PC-3 (cell line): Measurements from ENCODE around the gene ITPRIP. TPM values are rescaled to one million over a fixed set of nuclear protein-coding genes. Genes with fewer than 3 reads are reported as not detected.

Experiments
- ATAC-seq: fragments of 200-7000 bp; cut with Tn5 transposase; 2 replicates; pipeline ENCODE4 v1.9.1; 2020; ENCODE audit warnings: mild to moderate bottlenecking, moderate library complexity
- BruUV-seq: library from RNA; stranded (reverse); fragments of 400-500 nt; replicated peaks from 2 replicates; lab custom pipeline; 2021; lab: Mats Ljungman, UMichigan
- CTCF ChIA-PET: fragments of 300-600 bp; sonication (Branson Sonifier 250); formaldehyde crosslinking; loops from one replicate; lab custom pipeline; 2022; ENCODE audit warnings: antibody characterized with exemption; lab: Charles Lee
- POLR2A ChIA-PET: fragments of 300-600 bp; sonication (Branson Sonifier 250); formaldehyde crosslinking; loops from one replicate; lab custom pipeline; 2022; ENCODE audit warnings: antibody characterized with exemption; ENCODE audit not compliant: unreplicated experiment; lab: Charles Lee
- DNase-seq: peaks from one replicate; pipeline ENCODE4 v3.0.0-alpha.2; 2015
- H2AFZ ChIP-seq: fragments of 300-600 bp; sonication (generic); 2 replicates; pipeline ENCODE4 v1.6.0; 2016; ENCODE audit warnings: antibody characterized with exemption, low read length
- H3F3A ChIP-seq: fragments of 300-600 bp; sonication (generic); one replicate; pipeline ENCODE4 v1.6.0; 2017; ENCODE audit warnings: antibody characterized with exemption, low read length, control low read depth, mild to moderate bottlenecking; ENCODE audit not compliant: unreplicated experiment
- H3K27ac ChIP-seq: fragments of 300-600 bp; sonication (generic); 2 replicates; pipeline ENCODE4 v1.5.1; 2016; ENCODE audit warnings: mild to moderate bottlenecking, low read length
- H3K27me3 ChIP-seq: fragments of 300-600 bp; sonication (generic); 2 replicates; pipeline ENCODE4 v1.6.1; 2016; ENCODE audit warnings: low read length, mixed read lengths
- H3K36me3 ChIP-seq: fragments of 300-600 bp; sonication (generic); 2 replicates; pipeline ENCODE4 v1.6.1; 2016; ENCODE audit warnings: low read depth, mixed run types, low read length, mixed read lengths
- H3K4me1 ChIP-seq: fragments of 300-600 bp; sonication (generic); 2 replicates; pipeline ENCODE4 v1.5.1; 2016; ENCODE audit warnings: low read length; ENCODE audit not compliant: insufficient read depth
- H3K4me2 ChIP-seq: fragments of 300-600 bp; sonication (generic); 2 replicates; pipeline ENCODE4 v1.6.0; 2016; ENCODE audit warnings: low read length
- H3K4me3 ChIP-seq: fragments of 300-600 bp; sonication (generic); 2 replicates; pipeline ENCODE4 v1.5.1; 2016; ENCODE audit warnings: mild to moderate bottlenecking, low read length, mixed read lengths
- H3K79me2 ChIP-seq: fragments of 300-600 bp; sonication (generic); 2 replicates; pipeline ENCODE4 v1.6.1; 2017; ENCODE audit warnings: low read length, mixed read lengths
- H3K9ac ChIP-seq: fragments of 300-600 bp; sonication (generic); 2 replicates; pipeline ENCODE4 v1.6.0; 2016; ENCODE audit warnings: mild to moderate bottlenecking, low read length
- H3K9me2 ChIP-seq: fragments of 300-600 bp; sonication (generic); replicated peaks from 2 replicates; pipeline ENCODE4 v1.6.1; 2016; ENCODE audit warnings: mixed run types, low read length, mixed read lengths
- H3K9me3 ChIP-seq: fragments of 300-600 bp; sonication (generic); 2 replicates; pipeline ENCODE4 v1.6.1; 2016; ENCODE audit warnings: low read length, mixed read lengths
- H4K20me1 ChIP-seq: fragments of 300-600 bp; sonication (generic); 2 replicates; pipeline ENCODE4 v1.6.1; 2016; ENCODE audit warnings: low read length, mixed read lengths
- EZH2 ChIP-seq: fragments of 300-600 bp; sonication (generic); IDR thresholded peaks from one replicate; pipeline ENCODE4 v1.6.1; 2017; ENCODE audit warnings: antibody characterized with exemption, mild to moderate bottlenecking, low read length; ENCODE audit not compliant: unreplicated experiment
- EZH2phosphoT487 ChIP-seq: fragments of 300-600 bp; sonication (generic); IDR thresholded peaks from 2 replicates; pipeline ENCODE4 v1.6.1; 2018; ENCODE audit warnings: mild to moderate bottlenecking, antibody characterized with exemption, low read length, borderline replicate concordance
- intact Hi-C: fragments of 100-400 bp; cut with micrococcal nuclease; formaldehyde crosslinking; loops from 2 replicates; pipeline ENCODE4 v1.9.0; 2023
- total RNA-seq: library from RNA; depleted of rRNA; stranded (reverse); fragments of >200 nt; gene quantifications from 2 replicates; pipeline ENCODE4 v1.2.3, GENCODE V29; 2014
- TF ChIP-seq, protein P1 (sequence below): fragments of 300-600 bp; sonication (generic); conservative IDR thresholded peaks from 2 replicates; pipeline ENCODE4 v1.5.1; 2017; ENCODE audit warnings: antibody characterized with exemption, low read depth, mild to moderate bottlenecking, low read length

The ITPRIP gene
- total RNA-seq, 1 experiment from 2014 or later, result 7.0 TPM

- H3K79me2 ChIP-seq, result peaks cover 46% of the 10 kb centered on the region
- POLR2A ChIA-PET, result no interaction called here
- intact Hi-C loops, result no loop called here
These were observed 23.4 kb downstream of the ITPRIP start for GRCh38 chr10:104314591-104315485.

GRCh38 chr10:104311184-104311720 is 27.0 kb downstream of the ITPRIP start:
- H3K4me2 ChIP-seq, result no peak overlapping the region
- no peaks in the 10 kb centered on the region for H3F3A ChIP-seq
- peaks cover 14% of the 10 kb centered on the region for H3K79me2 ChIP-seq
- H3K36me3 ChIP-seq, result peaks cover 17% of the 10 kb centered on the region
- H3K9ac ChIP-seq, result no peak overlapping the region
- ChIA-PET POLR2A (no interaction called here), CTCF (no interaction called here)
- no peaks in the 10 kb centered on the region for H3K9me3 ChIP-seq
- no peaks in the 10 kb centered on the region for H4K20me1 ChIP-seq
- H3K27me3 ChIP-seq, result no peaks in the 10 kb centered on the region
- H3K27ac ChIP-seq, result no peak overlapping the region
- no peaks in the 10 kb centered on the region for H3K9me2 ChIP-seq
- BruUV-seq, result no TSS peak
- H3K4me1 ChIP-seq, result peaks cover 14% of the 10 kb centered on the region
- ATAC-seq (no peak), DNase-seq (no peak)
- TF ChIP-seq EZH2phosphoT487, result no peak
- no peak for TF ChIP-seq EZH2
- TF ChIP-seq, protein P1, sequence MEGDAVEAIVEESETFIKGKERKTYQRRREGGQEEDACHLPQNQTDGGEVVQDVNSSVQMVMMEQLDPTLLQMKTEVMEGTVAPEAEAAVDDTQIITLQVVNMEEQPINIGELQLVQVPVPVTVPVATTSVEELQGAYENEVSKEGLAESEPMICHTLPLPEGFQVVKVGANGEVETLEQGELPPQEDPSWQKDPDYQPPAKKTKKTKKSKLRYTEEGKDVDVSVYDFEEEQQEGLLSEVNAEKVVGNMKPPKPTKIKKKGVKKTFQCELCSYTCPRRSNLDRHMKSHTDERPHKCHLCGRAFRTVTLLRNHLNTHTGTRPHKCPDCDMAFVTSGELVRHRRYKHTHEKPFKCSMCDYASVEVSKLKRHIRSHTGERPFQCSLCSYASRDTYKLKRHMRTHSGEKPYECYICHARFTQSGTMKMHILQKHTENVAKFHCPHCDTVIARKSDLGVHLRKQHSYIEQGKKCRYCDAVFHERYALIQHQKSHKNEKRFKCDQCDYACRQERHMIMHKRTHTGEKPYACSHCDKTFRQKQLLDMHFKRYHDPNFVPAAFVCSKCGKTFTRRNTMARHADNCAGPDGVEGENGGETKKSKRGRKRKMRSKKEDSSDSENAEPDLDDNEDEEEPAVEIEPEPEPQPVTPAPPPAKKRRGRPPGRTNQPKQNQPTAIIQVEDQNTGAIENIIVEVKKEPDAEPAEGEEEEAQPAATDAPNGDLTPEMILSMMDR, result no peak
- H2AFZ ChIP-seq, result no peak overlapping the region
- intact Hi-C loops, result loop anchor here (2.0 kb wide), 1 partner anchor 18 kb away; no protein-coding TSS in a partner anchor
- H3K4me3 ChIP-seq, result no peak overlapping the region

More at GRCh38 chr10:104314591-104315485, 23.4 kb downstream of the ITPRIP start:
- Histone ChIP-seq H3K4me1 (peaks cover 26% of the 10 kb centered on the region), H4K20me1 (peaks cover 20% of the 10 kb centered on the region; the same call in 1 of the 2 replicates), H2AFZ (no peak overlapping the region), H3K9me2 (no peaks in the 10 kb centered on the region), H3K4me3 (no peak overlapping the region), H3K9ac (no peak overlapping the region), H3K27ac (no peak overlapping the region), H3K4me2 (no peak overlapping the region), H3F3A (no peaks in the 10 kb centered on the region), H3K36me3 (peaks cover 17% of the 10 kb centered on the region), H3K9me3 (no peaks in the 10 kb centered on the region), H3K27me3 (no peaks in the 10 kb centered on the region)
- DNase-seq (no peak), ATAC-seq (no peak)
- no TSS peak for BruUV-seq
- CTCF ChIA-PET, result interaction anchor here (1.6 kb wide), 1 partner anchor 9 kb away, joined by 3 read pairs; no protein-coding TSS in a partner anchor
- TF ChIP-seq EZH2phosphoT487 (no peak), EZH2 (no peak)
- TF ChIP-seq, protein P1, result no peak
